Measurements from ENCODE around the gene ABTB1. TPM values are rescaled to one million over a fixed set of nuclear protein-coding genes. Genes with fewer than 3 reads are reported as not detected.

Gene ABTB1
- total RNA-seq, 6 experiments from 2014 or later = 9.5 to 14.0 (median 11.5) TPM

GRCh38 chr3:127685708-127686511, 13.2 kb downstream of the ABTB1 start:
- H3K9me3 Mint-ChIP-seq = no peaks in the 10 kb centered on the region
- no peak overlapping the region for H3K4me3 Mint-ChIP-seq
- no peak overlapping the region for H3K27ac Mint-ChIP-seq
- peaks cover 10% of the 10 kb centered on the region for H3K4me1 Mint-ChIP-seq (ENCODE audit: low read depth)
- TF ChIP-seq, protein P1, sequence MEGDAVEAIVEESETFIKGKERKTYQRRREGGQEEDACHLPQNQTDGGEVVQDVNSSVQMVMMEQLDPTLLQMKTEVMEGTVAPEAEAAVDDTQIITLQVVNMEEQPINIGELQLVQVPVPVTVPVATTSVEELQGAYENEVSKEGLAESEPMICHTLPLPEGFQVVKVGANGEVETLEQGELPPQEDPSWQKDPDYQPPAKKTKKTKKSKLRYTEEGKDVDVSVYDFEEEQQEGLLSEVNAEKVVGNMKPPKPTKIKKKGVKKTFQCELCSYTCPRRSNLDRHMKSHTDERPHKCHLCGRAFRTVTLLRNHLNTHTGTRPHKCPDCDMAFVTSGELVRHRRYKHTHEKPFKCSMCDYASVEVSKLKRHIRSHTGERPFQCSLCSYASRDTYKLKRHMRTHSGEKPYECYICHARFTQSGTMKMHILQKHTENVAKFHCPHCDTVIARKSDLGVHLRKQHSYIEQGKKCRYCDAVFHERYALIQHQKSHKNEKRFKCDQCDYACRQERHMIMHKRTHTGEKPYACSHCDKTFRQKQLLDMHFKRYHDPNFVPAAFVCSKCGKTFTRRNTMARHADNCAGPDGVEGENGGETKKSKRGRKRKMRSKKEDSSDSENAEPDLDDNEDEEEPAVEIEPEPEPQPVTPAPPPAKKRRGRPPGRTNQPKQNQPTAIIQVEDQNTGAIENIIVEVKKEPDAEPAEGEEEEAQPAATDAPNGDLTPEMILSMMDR (IDR thresholded peaks at IDR 0.05) = no peak
- DNase-seq = no peak
- H3K27me3 Mint-ChIP-seq (ENCODE audit: insufficient read depth) = peaks cover 6% of the 10 kb centered on the region
- peaks cover 4% of the 10 kb centered on the region; the same call in 1 of the 2 replicates for H3K36me3 Mint-ChIP-seq (ENCODE audit: low read depth)

DNA sequence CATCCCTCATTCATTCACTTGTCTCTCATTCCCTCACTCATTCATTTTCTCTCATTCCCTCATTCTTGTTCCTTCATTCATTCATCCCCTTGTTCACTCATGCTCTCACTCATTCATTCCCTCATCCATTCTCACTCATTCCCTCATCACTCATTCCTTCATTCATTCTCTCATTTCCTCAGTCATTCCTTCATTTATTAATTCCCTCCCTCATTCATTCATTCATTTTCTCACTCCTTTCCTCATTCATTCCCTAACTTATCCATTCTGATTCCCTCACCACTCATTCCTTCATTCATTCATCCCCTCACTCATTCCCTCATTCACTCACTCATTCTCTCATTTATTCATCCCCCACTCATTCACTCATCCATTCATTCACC, 13.8 kb downstream of the ABTB1 start:
- H3K27me3 Mint-ChIP-seq (ENCODE audit: insufficient read depth) = peaks cover 6% of the 10 kb centered on the region
- H3K27ac Mint-ChIP-seq = no peak overlapping the region
- H3K36me3 Mint-ChIP-seq (ENCODE audit: low read depth) = peaks cover 4% of the 10 kb centered on the region; the same call in 1 of the 2 replicates
- H3K4me3 Mint-ChIP-seq = no peak overlapping the region
- peaks cover 10% of the 10 kb centered on the region for H3K4me1 Mint-ChIP-seq (ENCODE audit: low read depth)
- TF ChIP-seq, protein P1 (IDR thresholded peaks at IDR 0.05) = no peak
- H3K9me3 Mint-ChIP-seq = no peaks in the 10 kb centered on the region
- no peak for DNase-seq

- Mint-ChIP-seq H3K4me1 (ENCODE audit: low read depth) (peaks cover 10% of the 10 kb centered on the region), H3K4me3 (no peak overlapping the region), H3K9me3 (no peaks in the 10 kb centered on the region), H3K27me3 (ENCODE audit: insufficient read depth) (peaks cover 6% of the 10 kb centered on the region), H3K27ac (no peak overlapping the region), H3K36me3 (ENCODE audit: low read depth) (peaks cover 4% of the 10 kb centered on the region; the same call in 1 of the 2 replicates)
- TF ChIP-seq, protein P1 (IDR thresholded peaks at IDR 0.05) = no peak
- no peak for DNase-seq
Observed at GRCh38 chr3:127687228-127687737, 14.5 kb downstream of the ABTB1 start.

- H3K4me3 Mint-ChIP-seq = no peak overlapping the region; the same call in 1 of the 2 replicates
Observed at GRCh38 chr3:127688022-127688415, 15.3 kb downstream of the ABTB1 start.

GRCh38 chr3:127688416-127689265, 15.9 kb downstream of the ABTB1 start:
- no peak for DNase-seq
- H3K27me3 Mint-ChIP-seq (ENCODE audit: insufficient read depth) = peaks cover 8% of the 10 kb centered on the region
- peaks cover 17% of the 10 kb centered on the region; the same call in 1 of the 2 replicates for H3K36me3 Mint-ChIP-seq (ENCODE audit: low read depth)
- H3K27ac Mint-ChIP-seq = no peak overlapping the region
- no peaks in the 10 kb centered on the region for H3K9me3 Mint-ChIP-seq
- peak overlapping the region; percentile 37; the same call in 1 of the 2 replicates for H3K4me3 Mint-ChIP-seq
- TF ChIP-seq, protein P1 (IDR thresholded peaks at IDR 0.05) = no peak
- H3K4me1 Mint-ChIP-seq (ENCODE audit: low read depth) = peaks cover 15% of the 10 kb centered on the region

More at GRCh38 chr3:127688022-127688415, 15.3 kb downstream of the ABTB1 start:
- H3K36me3 Mint-ChIP-seq (ENCODE audit: low read depth) = peaks cover 11% of the 10 kb centered on the region; the same call in 1 of the 2 replicates
- H3K4me1 Mint-ChIP-seq (ENCODE audit: low read depth) = peaks cover 18% of the 10 kb centered on the region
- TF ChIP-seq, protein P1 (IDR thresholded peaks at IDR 0.05) = no peak
- H3K27ac Mint-ChIP-seq = no peak overlapping the region
- no peaks in the 10 kb centered on the region for H3K9me3 Mint-ChIP-seq
- no peak for DNase-seq
- peaks cover 8% of the 10 kb centered on the region for H3K27me3 Mint-ChIP-seq (ENCODE audit: insufficient read depth)

Data from HFFc6 (cell line).